Measurements from ENCODE around the gene TIMM13. TPM values are rescaled to one million over a fixed set of nuclear protein-coding genes. Genes with fewer than 3 reads are reported as not detected.

The TIMM13 gene
- total RNA-seq, 1 experiment from 2014 or later, result 129 TPM

- intact Hi-C loops (cut with micrococcal nuclease), result no loop called here
- BruUV-seq (replicated peaks), result TSS peak; percentile 30
- TF ChIP-seq CTCF (conservative IDR thresholded peaks at IDR 0.05; ENCODE audit: low read depth, low read length) (no peak), EZH2 (IDR thresholded peaks at IDR 0.05; ENCODE audit: low read length, unreplicated experiment) (no peak), EZH2phosphoT487 (IDR thresholded peaks at IDR 0.05; ENCODE audit: borderline replicate concordance, low read length) (no peak)
Observed at GRCh38 chr19:2457394-2458037, 30.1 kb upstream of the TIMM13 start.

GRCh38 chr19:2455851-2456570 lies 28.6 kb upstream of the TIMM13 start:
- Histone ChIP-seq H3K27me3 (ENCODE audit: low read length) (no peaks in the 10 kb centered on the region), H3K9ac (ENCODE audit: low read length) (peak overlapping the region; percentile 97), H3K27ac (ENCODE audit: low read length) (peak overlapping the region; percentile 34), H3K36me3 (ENCODE audit: low read depth, low read length) (no peaks in the 10 kb centered on the region), H3K9me2 (replicated peaks; ENCODE audit: low read length) (no peaks in the 10 kb centered on the region), H3K4me1 (ENCODE audit: insufficient read depth, low read length) (peaks cover 11% of the 10 kb centered on the region; the same call in 1 of the 2 replicates), H3K4me3 (ENCODE audit: low read length) (peak overlapping the region; percentile 93), H3F3A (ENCODE audit: low read length, unreplicated experiment) (no peaks in the 10 kb centered on the region), H3K79me2 (ENCODE audit: low read length) (peaks cover 65% of the 10 kb centered on the region), H4K20me1 (ENCODE audit: low read length) (peaks cover 13% of the 10 kb centered on the region; the same call in 1 of the 2 replicates), H3K4me2 (ENCODE audit: low read length) (peak overlapping the region; percentile 89), H2AFZ (ENCODE audit: low read length) (peak overlapping the region; percentile 50; the same call in 1 of the 2 replicates), H3K9me3 (ENCODE audit: low read length) (no peaks in the 10 kb centered on the region)
- DNase-seq (no peak), ATAC-seq (peak; percentile 39; the same call in 1 of the 2 replicates)
- ChIA-PET CTCF (no interaction called here), POLR2A (ENCODE audit: unreplicated experiment) (interaction anchor here (0.6 kb wide), 1 partner anchor 1306 kb away, joined by 4 read pairs; the partner anchor contains the start of gene MRPL54)
- no peak for TF ChIP-seq EZH2phosphoT487 (IDR thresholded peaks at IDR 0.05; ENCODE audit: borderline replicate concordance, low read length)
- no peak for TF ChIP-seq EZH2 (IDR thresholded peaks at IDR 0.05; ENCODE audit: low read length, unreplicated experiment)
- no peak for TF ChIP-seq CTCF (conservative IDR thresholded peaks at IDR 0.05; ENCODE audit: low read depth, low read length)
- BruUV-seq (replicated peaks), result TSS peak; percentile 18
- intact Hi-C loops (cut with micrococcal nuclease), result no loop called here

More at GRCh38 chr19:2457394-2458037, 30.1 kb upstream of the TIMM13 start:
- DNase-seq (no peak), ATAC-seq (no peak)
- Histone ChIP-seq H3K4me3 (ENCODE audit: low read length) (peak overlapping the region; percentile 65; the same call in 1 of the 2 replicates), H3K9me2 (replicated peaks; ENCODE audit: low read length) (no peaks in the 10 kb centered on the region), H2AFZ (ENCODE audit: low read length) (peak overlapping the region; percentile 83), H3K27me3 (ENCODE audit: low read length) (no peaks in the 10 kb centered on the region), H3K27ac (ENCODE audit: low read length) (peak overlapping the region; percentile 49), H3K4me2 (ENCODE audit: low read length) (peak overlapping the region; percentile 89), H3K9me3 (ENCODE audit: low read length) (no peaks in the 10 kb centered on the region), H3K79me2 (ENCODE audit: low read length) (peaks cover 50% of the 10 kb centered on the region), H4K20me1 (ENCODE audit: low read length) (peaks cover 13% of the 10 kb centered on the region; the same call in 1 of the 2 replicates), H3K9ac (ENCODE audit: low read length) (peak overlapping the region; percentile 67), H3F3A (ENCODE audit: low read length, unreplicated experiment) (no peaks in the 10 kb centered on the region), H3K36me3 (ENCODE audit: low read depth, low read length) (no peaks in the 10 kb centered on the region), H3K4me1 (ENCODE audit: insufficient read depth, low read length) (peaks cover 15% of the 10 kb centered on the region)
- ChIA-PET CTCF (interaction anchor here (0.7 kb wide), 1 partner anchor 380 kb away, joined by 16 read pairs; no protein-coding TSS in a partner anchor), POLR2A (ENCODE audit: unreplicated experiment) (interaction anchor here (0.6 kb wide), 1 partner anchor 121 kb away, joined by 5 read pairs; no protein-coding TSS in a partner anchor)

Measured in PC-3 (cell line).